Stimulated activated CD4-positive, alpha-beta T cell treated with anti-CD3 and anti-CD28 coated beads, Interleukin-2, amount 100 ng/mL, for 48 hours (primary cell): ENCODE measurements around the gene CIAO2B.
A peak's percentile ranks its signal among the peaks of the same experiment; 100 is the strongest.
"Not testable (repeated sequence)": the region's sequence is repeated elsewhere in the genome, so short reads cannot be mapped to it uniquely, and the experiment has no call there.

Experiments used
- DNase-seq, 2 donors: peaks; one replicate each; pipeline ENCODE4 v3.0.0-alpha.2; 2020

Gene CIAO2B

GRCh38 chr16:66934138-66934838 is at the start of gene CIAO2B:
TSS of gene CIAO2B (minus strand) at chr16:66934402. CDS start at chr16:66934364, 38 bp downstream.
- DNase-seq = peak; percentile 91

- no peak for DNase-seq
These were observed 48.8 kb upstream of the CIAO2B start for GRCh38 chr16:66983033-66983432.

- DNase-seq = no peak
These were observed 45.0 kb upstream of the CIAO2B start for GRCh38 chr16:66979011-66979717.

GRCh38 chr16:66977341-66978113 is 43.3 kb upstream of the CIAO2B start:
- DNase-seq = peak; percentile 95

GRCh38 chr16:66976746-66977145 is 42.5 kb upstream of the CIAO2B start:
- DNase-seq = no peak

- no peak for DNase-seq
These were observed 41.2 kb upstream of the CIAO2B start for GRCh38 chr16:66975302-66975893.

- DNase-seq = peak; percentile 43 to 58
These were observed 40.7 kb upstream of the CIAO2B start for GRCh38 chr16:66974932-66975246.

- not testable (repeated sequence) for DNase-seq
These were observed 40.1 kb upstream of the CIAO2B start for GRCh38 chr16:66974156-66974931.

GRCh38 chr16:66973716-66974115 is 39.5 kb upstream of the CIAO2B start:
- no peak for DNase-seq

- DNase-seq = no peak
These were observed 38.8 kb upstream of the CIAO2B start for GRCh38 chr16:66972983-66973382.

GRCh38 chr16:66970775-66971720 is 36.8 kb upstream of the CIAO2B start:
- no peak for DNase-seq

- DNase-seq = no peak
These were observed 34.6 kb upstream of the CIAO2B start for GRCh38 chr16:66968847-66969246.

- DNase-seq = no peak
These were observed 29.8 kb upstream of the CIAO2B start for GRCh38 chr16:66964049-66964448.

- DNase-seq = no peak
These were observed 27.7 kb upstream of the CIAO2B start for GRCh38 chr16:66961914-66962313.

GRCh38 chr16:66961065-66961744 is 27.0 kb upstream of the CIAO2B start, which contains the start of gene CES3:
TSS of gene CES3 (plus strand) at chr16:66961266. CDS start at chr16:66961308, 42 bp downstream.
- peak; percentile 66 to 70 for DNase-seq

GRCh38 chr16:66960270-66960669 is 26.1 kb upstream of the CIAO2B start:
- DNase-seq = no peak

GRCh38 chr16:66959704-66960161 is 25.5 kb upstream of the CIAO2B start:
- DNase-seq = no peak

GRCh38 chr16:66958857-66959703 is 24.9 kb upstream of the CIAO2B start:
- no peak for DNase-seq

GRCh38 chr16:66956154-66956457 is 21.9 kb upstream of the CIAO2B start:
- DNase-seq = not testable (repeated sequence)
